AG04449 (cell line): Measurements from ENCODE around the gene FZD1.

ENCODE experiments used
- CTCF ChIA-PET: fragments of 350-600 bp; formaldehyde crosslinking; extraction: SDS; loops from one replicate; lab custom pipeline; 2021; ENCODE audit warnings: antibody characterized with exemption; lab: Yijun Ruan, JAX
- POLR2A ChIA-PET: fragments of 400-600, 350-600 bp; formaldehyde crosslinking; extraction: SDS; loops from one replicate; lab custom pipeline; 2020; ENCODE audit warnings: antibody characterized with exemption, inconsistent platforms; lab: Yijun Ruan, JAX
- DNase-seq: peaks from one replicate; pipeline ENCODE4 v3.0.0-alpha.2; 2010; ENCODE audit warnings: low read depth, low spot score
- H3K4me3 ChIP-seq: 2 replicates; pipeline ENCODE4 v1.5.1; 2011; ENCODE audit warnings: low read depth, mild to moderate bottlenecking, control low read depth, low read length
- CTCF ChIP-seq: IDR thresholded peaks from one replicate; pipeline ENCODE4 v1.5.1; 2011; ENCODE audit warnings: mild to moderate bottlenecking, moderate library complexity, low read length, control low read depth, inconsistent platforms; ENCODE audit not compliant: insufficient read depth; ENCODE audit errors: missing control alignments

Gene FZD1

GRCh38 chr7:91250706-91251105 lies 13.5 kb upstream of the FZD1 start:
- POLR2A ChIA-PET, result interaction anchor here (1.0 kb wide), 1 partner anchor 12 kb away, joined by 3 read pairs; no protein-coding TSS in a partner anchor
- H3K4me3 ChIP-seq, result no peak overlapping the region
- CTCF ChIA-PET, result interaction anchor here (1.1 to 4.9 kb wide), 4 partner anchors 11 to 168 kb away, joined by 3 to 32 read pairs (median 4); no protein-coding TSS in a partner anchor
- DNase-seq, result no peak
- no peak for TF ChIP-seq CTCF

- CTCF ChIA-PET, result interaction anchor here (1.4 to 4.9 kb wide), 2 partner anchors 9 to 13 kb away, joined by 3 to 32 read pairs; no protein-coding TSS in a partner anchor
- DNase-seq, result no peak
- POLR2A ChIA-PET, result interaction anchor here (0.6 kb wide), 1 partner anchor 69 kb away, joined by 3 read pairs; no protein-coding TSS in a partner anchor
- H3K4me3 ChIP-seq, result no peak overlapping the region
- no peak for TF ChIP-seq CTCF
Measured at GRCh38 chr7:91251877-91252276, 12.4 kb upstream of the FZD1 start.

GRCh38 chr7:91263384-91264045 lies 718 bp upstream of the FZD1 start:
- CTCF ChIA-PET, result interaction anchor here (1.5 to 4.8 kb wide), 3 partner anchors 13 to 181 kb away, joined by 4 to 32 read pairs (median 8); no protein-coding TSS in a partner anchor
- DNase-seq, result no peak
- POLR2A ChIA-PET, result no interaction called here
- peak overlapping the region; percentile 75 for H3K4me3 ChIP-seq
- TF ChIP-seq CTCF, result no peak

DNA sequence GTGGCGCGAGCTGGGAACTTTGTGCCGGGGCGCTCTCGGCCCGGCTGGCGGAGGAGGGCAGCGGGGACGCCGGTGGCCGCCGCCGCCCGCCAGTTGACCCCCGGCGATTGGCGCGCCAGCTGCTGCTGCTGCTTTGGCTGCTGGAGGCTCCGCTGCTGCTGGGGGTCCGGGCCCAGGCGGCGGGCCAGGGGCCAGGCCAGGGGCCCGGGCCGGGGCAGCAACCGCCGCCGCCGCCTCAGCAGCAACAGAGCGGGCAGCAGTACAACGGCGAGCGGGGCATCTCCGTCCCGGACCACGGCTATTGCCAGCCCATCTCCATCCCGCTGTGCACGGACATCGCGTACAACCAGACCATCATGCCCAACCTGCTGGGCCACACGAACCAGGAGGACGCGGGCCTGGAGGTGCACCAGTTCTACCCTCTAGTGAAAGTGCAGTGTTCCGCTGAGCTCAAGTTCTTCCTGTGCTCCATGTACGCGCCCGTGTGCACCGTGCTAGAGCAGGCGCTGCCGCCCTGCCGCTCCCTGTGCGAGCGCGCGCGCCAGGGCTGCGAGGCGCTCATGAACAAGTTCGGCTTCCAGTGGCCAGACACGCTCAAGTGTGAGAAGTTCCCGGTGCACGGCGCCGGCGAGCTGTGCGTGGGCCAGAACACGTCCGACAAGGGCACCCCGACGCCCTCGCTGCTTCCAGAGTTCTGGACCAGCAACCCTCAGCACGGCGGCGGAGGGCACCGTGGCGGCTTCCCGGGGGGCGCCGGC lies 870 bp downstream of the FZD1 start:
- ChIA-PET CTCF (interaction anchor here (0.6 to 3.6 kb wide), 9 partner anchors 12 to 519 kb away, joined by 3 to 15 read pairs (median 3); no protein-coding TSS in a partner anchor), POLR2A (interaction anchor here (0.6 to 1.2 kb wide), 2 partner anchors 108 to 668 kb away, joined by 3 read pairs; partner anchors contain the start of gene CDK14)
- H3K4me3 ChIP-seq, result peak overlapping the region; percentile 75
- no peak for DNase-seq
- no peak for TF ChIP-seq CTCF

- H3K4me3 ChIP-seq, result peak overlapping the region; percentile 75
- no peak for TF ChIP-seq CTCF
- CTCF ChIA-PET, result interaction anchor here (0.6 to 3.6 kb wide), 7 partner anchors 15 to 518 kb away, joined by 3 to 15 read pairs (median 3); no protein-coding TSS in a partner anchor
- POLR2A ChIA-PET, result no interaction called here
- no peak for DNase-seq
Measured at GRCh38 chr7:91265693-91266066, 1.4 kb downstream of the FZD1 start.
